Fibroblast of skin of right biceps (primary cell): ENCODE measurements around the gene LINGO1.
A peak's percentile ranks its signal among the peaks of the same experiment; 100 is the strongest.

ENCODE experiments used
- DNase-seq: peaks from one replicate; pipeline ENCODE4 v3.0.0-alpha.2; 2013

The LINGO1 gene, protein sequence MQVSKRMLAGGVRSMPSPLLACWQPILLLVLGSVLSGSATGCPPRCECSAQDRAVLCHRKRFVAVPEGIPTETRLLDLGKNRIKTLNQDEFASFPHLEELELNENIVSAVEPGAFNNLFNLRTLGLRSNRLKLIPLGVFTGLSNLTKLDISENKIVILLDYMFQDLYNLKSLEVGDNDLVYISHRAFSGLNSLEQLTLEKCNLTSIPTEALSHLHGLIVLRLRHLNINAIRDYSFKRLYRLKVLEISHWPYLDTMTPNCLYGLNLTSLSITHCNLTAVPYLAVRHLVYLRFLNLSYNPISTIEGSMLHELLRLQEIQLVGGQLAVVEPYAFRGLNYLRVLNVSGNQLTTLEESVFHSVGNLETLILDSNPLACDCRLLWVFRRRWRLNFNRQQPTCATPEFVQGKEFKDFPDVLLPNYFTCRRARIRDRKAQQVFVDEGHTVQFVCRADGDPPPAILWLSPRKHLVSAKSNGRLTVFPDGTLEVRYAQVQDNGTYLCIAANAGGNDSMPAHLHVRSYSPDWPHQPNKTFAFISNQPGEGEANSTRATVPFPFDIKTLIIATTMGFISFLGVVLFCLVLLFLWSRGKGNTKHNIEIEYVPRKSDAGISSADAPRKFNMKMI

DNA sequence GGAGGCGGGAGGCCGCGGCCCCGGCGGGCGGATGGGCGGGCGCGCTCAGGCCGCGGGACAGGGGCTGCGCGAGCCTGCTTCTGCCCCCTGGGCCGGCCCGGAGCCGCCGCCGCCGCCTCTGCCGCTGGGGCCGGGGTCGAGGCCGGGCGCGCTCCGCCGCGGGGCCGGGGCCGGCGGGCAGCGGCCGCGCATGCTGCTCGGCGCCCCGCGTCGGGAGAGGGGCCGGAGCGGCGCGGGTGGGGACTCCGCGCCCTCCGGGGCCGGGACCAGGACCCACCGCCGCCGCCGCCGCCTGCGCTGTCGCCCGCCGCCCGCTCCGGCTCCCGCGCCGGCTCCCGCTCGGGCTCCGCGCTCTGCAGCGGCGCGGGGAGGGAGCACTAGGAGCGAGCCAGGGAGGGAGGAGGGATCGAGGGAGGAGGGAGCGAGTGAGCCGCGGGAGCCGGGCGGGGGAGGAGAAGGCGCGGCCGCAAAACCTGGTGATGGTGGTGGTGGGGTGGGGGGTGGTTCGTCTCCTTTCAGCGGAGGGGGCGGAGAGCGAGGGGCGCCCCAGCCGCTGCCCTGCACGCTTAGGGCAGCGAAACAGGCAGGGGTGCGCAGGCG is at the start of gene LINGO1:
Gene LINGO1, minus strand, starts transcription at position 379 of the 600 bp plus-strand sequence. CDS start 597 bp downstream, outside the sequence.
- DNase-seq = peak; percentile 44

DNA sequence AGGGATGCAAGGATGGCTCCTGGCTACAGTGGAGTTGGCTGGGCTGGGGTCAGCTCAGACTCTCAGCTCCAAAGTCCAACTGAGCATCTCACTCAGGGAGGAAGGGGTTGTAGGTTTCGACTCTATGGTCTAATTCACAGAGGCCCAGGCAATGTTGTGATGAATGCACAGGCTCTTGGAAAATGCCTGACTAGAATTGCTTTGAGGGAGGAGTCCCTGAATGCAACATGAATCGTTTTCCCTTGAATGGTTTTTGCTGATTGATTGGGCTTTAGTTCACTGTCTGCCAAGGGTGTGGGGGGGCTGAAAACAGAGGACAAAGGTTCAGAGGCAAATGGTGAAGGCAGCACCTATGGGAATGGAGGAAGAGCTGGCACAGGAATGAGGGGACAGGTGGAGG is 48.6 kb upstream of the LINGO1 start:
- DNase-seq = no peak

DNA sequence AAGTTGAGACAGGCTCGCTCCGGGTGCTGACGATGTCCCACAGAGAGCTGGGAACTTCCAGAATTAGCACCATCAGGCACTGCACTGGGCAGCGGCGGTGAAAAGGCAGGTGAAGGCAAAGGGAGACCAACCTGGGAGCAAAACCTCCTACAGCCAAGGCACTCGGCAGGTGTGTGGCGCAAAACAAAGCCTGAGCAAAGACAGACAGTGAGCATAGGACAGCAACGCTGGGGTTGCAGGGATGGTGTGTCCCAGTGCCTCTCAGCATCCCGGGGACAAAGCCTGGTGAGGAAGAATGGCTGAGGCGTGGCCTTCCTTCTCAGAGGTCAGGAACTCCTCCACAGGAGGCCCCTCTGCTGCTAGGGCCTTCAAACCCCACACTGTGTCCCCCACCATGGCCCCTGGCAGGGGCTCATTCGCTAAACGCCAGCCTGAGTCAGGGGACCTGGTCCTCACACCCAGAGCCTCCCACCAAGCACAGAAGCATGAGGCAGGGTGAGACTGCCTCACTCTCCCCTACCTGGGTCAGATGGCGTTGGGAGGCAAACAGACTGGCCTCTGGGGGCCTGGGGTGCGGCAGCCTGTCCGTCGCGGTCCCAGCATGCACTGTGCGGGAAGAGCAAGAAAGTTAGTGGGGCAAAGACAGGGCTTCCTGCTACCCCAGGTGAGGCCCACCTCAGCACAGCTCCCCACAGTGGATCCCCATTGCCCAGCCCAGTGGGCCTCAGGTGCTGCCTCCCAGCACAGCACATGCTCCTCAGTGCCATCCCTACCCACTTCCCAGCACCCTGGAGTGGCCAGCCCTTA is 44.1 kb upstream of the LINGO1 start:
- no peak for DNase-seq

DNA sequence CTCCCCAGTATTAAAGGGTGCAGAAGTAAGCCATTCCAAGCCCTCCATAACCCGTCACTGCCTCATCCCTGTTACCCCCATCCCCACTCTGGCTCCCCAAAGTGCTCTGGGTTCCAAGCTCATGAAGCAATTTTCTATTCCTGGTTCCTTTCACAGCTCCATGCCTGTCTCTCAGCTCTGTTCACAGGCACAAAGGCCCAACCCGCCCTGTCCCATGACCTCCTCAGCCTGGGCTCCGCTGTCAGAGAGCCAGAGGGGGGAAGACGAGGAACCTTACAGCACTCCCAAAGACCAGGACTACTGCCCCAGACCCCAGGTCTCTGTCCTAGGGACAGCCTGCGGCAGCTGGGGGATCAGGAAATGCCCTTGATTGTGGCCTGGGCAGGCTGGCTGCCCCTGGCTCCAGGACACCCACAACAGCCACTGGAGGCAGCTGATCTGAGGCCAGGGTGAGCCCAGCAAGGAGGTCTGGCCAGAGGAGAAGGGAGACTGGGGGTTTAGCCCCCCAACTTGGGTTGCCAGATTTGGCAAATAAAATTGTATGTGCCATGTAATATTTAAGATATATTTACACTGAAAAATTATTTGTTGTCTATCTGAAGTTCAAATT is 43.2 kb upstream of the LINGO1 start:
- DNase-seq = no peak

DNA sequence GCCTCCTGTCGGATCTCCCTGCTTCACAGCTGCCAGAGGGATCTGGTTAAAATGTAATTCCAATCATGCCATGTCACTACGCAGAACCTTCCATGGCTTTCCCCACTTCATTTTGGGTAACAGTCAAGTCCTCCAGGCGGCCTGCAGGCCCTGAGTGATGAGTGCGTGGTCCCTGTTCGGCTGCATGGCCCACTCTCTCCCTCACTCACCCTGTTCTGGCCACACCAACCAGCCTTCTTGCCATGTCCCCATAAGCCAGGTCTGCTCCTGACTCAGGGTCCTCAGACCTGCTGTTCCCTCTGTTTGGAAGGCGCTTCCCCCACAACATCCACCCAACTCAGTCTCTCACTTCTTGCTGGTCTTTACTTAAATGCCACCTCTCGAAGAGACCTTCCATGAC is 41.6 kb upstream of the LINGO1 start:
- no peak for DNase-seq

DNA sequence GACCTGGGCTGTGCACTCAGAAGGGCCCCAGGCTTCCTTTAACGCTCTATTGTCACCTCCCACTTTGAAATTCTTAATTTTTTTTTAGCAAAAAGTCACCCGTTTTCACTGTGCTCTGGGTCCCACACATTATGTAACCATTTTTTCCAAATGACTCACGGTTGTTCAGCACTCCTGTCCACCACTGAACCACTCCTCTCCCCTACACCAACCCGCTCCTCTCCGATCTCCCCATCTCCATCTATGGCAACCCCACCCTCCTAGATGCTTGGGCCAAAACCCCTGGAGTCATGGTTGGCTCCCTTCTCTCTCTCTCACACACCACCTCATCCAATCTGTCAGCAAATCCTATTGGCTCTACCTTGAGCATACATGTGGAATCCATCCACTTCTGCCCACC is 41.2 kb upstream of the LINGO1 start:
- DNase-seq = no peak

DNA sequence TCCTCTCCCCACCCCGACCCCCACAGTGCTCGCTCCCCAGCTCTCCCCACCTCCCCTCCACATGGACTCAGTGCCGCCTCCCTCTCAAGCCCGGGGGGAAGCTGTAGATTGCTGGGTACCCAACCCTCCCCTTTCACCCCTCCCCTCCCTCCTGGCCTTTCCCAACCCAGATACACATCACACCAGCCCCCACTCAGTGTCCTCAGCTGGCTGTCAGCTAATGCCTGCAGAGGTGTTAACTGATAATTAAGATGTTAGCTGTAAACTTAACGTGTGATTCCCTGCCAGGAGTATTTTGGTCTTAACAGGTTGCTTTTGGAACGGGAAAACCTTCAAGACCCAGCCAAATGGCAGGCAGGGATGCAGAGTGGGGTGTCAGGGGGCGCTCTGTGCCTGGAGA is 39.4 kb upstream of the LINGO1 start:
- no peak for DNase-seq

DNA sequence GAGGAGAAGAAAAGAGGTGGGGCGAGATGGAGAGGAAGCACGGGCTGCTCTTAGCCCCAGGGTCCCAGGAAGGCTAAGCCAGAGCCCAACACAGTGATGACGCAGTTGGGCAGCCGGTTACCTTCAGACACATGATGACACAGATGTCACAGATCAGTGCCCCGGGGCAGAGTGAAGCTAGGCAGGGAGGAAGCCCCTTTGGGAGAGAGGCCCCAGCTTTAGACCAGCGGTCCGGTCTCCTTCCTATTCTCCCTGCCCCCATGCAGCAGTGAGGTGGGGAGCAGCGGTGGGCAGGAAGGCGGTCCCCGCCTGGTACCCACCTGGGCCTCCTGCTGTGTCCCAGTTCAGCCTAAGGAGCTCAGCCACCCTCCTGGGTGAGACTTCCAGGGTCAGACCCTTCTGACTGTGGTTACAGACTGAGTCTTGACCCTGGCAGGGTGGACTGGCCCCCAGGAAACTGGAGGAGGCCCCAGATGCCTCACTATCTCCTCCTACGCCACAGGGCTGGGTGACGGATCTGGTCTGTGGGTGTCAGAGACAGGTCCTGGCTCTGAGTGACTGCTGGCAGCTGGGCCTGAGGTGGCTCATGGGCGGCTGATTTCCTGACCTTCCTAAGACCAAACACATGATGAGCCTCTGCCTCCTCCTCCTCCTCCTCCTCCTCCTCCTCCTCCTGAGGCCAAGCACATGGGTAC is 38.8 kb upstream of the LINGO1 start:
- DNase-seq = no peak

DNA sequence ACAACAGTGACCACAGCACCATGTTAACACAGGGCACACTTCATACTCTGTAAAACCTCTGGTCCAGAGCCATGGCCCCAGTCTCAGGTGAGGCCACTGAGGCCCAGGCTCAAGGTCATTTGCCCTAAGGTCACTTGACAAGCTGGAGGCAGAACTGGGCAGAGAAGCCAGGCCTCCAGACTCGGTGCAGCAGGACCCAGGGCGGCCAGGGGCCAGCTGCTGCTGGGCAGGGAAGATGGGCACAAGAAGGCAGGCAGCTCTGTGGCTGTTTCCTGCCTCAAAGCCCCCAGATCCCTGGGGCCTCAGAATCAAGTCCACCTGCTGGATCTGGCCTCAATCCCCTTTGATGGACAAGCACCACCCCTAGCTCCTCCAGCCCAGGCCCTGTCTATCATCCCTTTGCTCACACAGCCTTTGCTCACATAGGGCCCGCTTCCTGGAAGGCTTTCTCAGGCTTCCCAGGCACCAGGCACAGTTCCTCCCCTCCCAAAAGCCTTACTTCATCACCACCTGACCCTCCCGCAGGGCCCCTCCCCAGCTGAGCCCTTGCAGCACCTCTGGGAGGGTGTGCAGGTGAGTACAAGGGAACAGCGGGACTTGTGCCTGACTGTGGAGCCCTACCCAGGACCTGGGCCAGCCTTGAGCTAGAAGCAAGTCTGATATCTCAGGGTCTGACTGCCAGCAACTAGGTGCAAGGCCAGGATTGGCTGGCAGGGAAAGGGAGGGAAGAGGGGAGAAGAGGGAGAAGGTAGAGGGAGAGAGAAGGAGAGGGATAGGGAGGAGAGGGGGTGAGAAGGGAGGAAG is 38.0 kb upstream of the LINGO1 start:
- no peak for DNase-seq

DNA sequence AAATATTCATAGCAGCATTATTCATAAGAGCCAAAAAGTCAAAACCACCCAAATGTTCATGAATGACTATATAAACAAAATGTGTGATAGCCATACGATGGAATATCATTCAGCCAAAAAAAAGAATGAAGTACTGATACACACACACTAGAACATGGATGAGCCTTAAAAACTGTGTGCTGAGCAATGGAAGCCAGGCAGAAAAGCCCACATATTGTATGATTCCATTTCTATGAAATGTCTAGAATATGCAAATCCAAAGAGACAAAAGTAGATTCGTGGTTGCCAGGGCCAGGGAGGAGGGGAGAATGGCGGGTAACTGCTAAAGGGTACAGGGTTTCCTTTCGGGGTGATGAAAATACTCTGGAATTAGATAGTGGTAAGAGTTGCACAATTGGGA is 37.2 kb upstream of the LINGO1 start:
- no peak for DNase-seq

DNA sequence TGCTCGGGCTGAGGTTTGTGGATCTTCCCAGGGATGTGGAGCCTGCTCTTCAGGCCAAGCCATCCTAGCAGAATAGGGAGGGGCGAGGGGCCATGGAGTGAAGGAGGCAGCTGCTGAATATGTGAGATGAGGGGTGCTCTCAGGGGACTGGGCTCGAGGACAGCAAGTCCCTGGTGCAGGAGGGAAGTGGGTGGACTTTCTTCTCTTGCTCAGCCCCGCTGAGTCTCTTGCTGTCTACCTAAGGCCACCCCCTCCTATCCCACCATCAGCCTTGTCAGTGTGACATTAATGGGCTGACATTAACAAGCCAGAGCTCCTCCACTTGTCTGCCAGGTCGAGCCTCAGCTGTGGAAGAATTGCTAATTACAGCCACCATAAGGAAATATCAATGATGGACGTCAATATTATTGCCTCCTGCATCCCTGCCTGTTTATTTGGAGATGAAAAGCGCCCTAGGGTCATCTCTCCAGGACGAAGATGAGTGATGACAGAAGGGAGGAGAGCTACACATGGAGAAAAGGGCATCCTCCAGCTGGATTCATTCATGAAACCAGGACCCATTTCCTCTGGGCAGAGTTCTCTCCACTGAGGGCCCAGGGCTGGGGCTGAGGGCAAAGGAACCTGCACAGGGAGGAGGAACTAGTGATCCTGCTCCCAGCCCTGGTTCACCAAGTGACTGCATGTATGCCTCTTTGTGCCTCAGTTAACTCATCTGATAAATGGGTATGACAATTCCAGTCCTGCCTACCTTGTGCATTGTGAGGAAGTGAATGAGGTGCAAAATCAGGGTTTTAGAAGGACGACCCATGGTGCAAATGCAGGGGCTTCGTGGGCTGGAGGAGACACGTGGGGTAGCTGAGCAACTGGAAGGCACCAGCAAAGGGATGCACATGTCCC is 34.9 kb upstream of the LINGO1 start:
- DNase-seq = no peak

DNA sequence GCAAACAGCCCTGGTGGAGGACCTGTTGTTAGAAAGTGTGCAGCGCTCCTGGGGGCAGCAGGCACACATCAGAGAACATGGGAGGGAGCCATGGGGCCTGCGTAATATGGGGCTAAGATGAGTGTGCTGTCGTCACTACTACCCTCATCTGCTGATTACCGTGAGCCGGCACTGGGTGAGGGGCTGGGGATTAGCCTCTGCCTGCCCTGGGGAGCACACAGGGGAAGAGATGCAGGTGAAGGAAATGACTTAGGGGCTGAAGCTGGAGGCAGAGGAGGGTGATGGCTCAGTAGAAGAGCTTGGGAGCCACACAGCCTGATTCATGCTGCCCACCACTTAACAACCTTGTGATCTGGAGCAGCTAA is 33.6 kb upstream of the LINGO1 start:
- no peak for DNase-seq

DNA sequence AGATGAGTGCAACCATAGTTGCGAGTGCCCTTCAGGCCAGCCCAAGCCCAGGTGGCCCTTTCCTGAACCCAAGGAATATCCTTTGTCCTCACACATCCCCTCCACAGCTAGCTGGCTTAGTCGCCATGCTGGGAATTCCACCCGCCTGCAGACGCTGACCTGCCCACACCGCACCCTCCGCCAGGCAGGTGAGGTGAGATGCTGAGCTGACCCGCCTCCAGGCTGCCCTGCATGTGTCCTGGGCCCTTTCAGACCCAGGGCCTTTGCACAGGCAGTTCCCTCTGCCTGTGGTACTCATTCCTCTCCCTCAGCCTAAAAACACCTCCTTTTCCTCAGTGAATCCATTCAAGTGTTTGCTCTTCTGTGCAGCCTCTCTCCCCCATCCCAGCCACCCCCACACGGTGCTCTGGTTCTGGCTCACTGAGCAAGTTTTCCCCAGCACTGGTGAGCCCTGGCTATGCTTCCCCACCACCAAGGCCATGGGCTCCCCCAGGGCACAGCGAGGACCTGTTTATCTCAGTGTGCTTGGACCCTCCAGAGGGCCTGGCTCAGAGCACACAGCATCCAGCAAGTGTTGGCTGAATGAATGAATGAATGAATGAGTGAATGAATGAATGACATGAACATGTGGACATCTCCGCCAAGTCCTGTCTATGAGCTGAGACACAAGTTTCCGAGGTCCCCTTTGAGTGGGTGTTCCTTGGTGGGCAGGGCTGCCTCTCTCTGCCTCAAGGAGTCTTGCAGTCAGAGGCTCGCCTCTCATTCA is 33.0 kb upstream of the LINGO1 start:
- no peak for DNase-seq

DNA sequence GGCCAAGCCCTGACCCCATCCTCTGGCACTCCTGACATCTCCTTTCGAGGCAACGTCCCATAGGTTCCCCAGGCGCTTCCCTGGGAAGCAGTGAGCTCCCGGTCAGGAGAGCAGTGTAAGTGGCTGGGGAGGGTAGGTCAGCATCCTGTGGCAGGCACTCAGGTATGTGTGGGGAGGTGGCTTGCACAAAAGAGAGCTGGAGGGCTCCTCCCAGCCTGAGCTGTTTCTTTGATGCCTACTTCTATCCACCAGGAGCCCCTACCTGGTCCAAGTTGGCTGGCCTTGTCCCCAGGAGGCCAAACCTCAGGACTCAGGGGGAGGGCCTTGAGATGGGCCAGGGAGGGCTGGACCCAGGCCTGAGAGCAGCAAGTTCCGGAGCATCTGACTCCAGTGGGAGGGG is 31.7 kb upstream of the LINGO1 start:
- no peak for DNase-seq

DNA sequence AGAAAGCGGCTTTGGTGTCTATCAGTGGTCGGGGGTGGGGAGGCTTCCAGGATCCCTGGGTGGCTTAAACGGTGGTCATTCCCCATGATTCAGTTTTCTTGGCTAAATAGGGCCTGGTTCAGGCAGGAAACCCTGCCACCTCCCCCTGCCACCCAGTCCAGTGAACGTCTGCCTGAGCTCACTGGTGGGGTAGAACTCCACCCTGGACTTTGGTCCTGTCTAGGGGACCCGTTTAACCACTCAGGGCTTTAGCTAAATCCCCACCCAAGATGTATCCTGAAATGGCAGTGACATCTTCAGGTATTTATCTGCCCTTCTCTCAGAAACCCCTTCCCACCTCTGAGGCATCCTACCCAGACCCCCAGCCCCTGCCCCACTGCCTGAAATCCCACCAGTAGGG is 30.5 kb upstream of the LINGO1 start:
- DNase-seq = no peak

DNA sequence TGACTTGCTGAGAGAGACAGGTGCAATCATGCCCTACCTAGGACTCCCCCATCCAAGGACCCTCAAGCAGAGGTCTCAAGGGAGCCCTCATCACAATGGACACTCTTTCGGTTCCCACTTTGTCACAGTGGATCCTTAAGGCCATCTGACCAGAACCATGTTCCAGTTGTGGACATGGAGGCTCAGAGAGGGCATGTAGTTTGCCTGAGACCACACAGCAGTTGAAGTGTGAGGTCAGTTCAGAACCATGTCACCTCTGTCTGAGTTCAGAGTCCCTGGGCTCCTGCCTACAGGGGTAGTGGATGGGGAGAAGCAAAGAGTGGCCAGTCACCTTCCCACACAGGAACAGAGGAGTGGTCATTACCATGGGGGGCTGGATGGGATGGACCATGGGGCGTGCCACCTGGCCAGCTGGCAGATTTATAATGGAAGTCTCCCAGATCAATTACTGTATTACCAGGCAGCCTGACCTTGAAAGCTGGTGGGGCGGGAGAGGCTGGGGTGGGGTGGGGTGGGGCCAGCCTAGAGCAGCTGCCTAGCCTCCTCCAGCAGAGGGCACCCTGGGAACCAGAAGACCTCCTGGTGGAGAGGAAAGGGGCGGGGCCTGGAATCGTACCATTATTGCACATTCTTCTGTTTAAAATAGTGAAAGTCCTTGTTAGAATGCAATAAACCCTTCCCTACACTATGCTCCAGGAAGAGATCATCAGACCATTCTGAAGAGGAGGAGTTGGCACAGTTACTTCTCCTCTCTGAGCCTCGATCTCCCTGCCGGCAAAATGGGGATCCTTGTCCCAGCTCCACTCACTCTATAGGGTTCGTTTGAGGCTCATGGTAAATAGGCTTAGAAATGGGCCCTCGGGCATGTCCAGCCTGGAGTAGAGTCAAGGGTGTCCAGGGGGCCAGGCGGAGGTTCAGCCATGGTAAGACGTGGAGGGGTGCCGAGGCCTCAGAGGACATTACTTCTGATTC is 26.9 kb upstream of the LINGO1 start:
- peak; percentile 53 for DNase-seq

DNA sequence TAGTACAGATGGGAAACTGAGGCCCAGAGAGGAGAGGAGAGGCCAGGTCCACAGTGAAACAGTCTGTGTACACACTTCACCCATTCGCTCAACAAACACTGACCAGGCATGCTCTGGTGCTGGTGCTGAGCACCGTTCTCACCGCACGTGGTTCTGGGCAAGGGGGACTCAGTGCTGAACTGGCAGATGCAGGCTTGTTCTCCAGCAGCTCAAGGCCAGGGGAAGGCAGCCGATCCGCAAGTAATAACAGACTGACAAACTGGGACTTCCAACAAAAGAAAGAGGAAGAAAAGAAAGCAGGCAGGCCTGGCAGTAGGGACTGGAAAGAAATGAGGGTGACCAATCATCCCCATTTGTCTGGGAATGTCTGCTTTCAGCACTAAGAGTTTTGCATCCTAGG is 25.6 kb upstream of the LINGO1 start:
- no peak for DNase-seq

DNA sequence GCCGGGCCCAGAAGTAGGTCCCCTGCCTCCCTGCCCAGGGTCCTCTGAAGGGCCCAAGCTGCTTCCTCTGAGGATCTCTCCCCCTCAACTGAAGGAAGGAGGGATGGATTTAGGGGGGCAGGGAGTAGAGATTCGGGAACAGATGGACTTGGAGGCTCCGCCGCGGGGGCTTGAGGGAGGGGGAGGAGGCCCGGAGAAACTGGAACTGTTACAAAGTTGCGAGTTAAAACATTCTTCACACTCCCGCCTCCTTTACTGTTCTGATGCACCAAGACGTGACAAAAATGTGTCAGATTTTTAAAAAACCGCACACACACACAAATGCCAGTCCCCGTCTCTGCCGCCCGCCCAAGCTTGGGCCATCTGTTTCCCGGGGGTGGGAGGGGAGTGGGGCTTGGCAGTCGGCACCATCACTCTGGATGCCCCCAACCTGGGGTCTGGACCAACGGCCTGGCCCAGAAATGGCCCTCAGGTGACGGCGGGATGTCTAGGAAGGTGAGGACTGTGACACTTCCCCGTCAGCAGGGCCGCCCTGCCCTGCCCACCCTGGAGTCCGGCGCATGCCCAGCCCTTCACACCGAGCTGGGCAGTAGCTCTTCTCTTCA is 25.0 kb upstream of the LINGO1 start:
- DNase-seq = no peak
